Right lobe of liver (tissue), 6 donors: ENCODE results near the gene PTH2. TPM values are rescaled to one million over a fixed set of nuclear protein-coding genes. Genes with fewer than 3 reads are reported as not detected.

Experiments
- ATAC-seq, 4 donors: fragments of 200-7000 bp; cut with Tn5 transposase; one replicate each; pipeline ENCODE4 v1.9.1; 2020; ENCODE audit warnings: mild to moderate bottlenecking in 4 of 4, moderate library complexity in 4 of 4
- DNase-seq, 3 donors: peaks; one replicate each; pipeline ENCODE4 v3.0.0-alpha.2; 2020
- H3K27ac ChIP-seq, 3 donors: fragments of 200-600 bp; one replicate each; pipeline ENCODE4 v1.8.0; 2022
- H3K27me3 ChIP-seq, 2 donors: fragments of 200-600 bp; one replicate each; pipeline ENCODE4 v1.8.0; 2022
- H3K36me3 ChIP-seq, 4 donors: fragments of 200-600 bp; sonication (generic) in 1 of 4; one replicate each; pipeline versions ENCODE4 v1.5.1 to v1.8.0; 2017 to 2022; ENCODE audit warnings: control low read depth in 1 of 4
- H3K4me1 ChIP-seq, 4 donors: fragments of 200-600 bp; sonication (generic) in 1 of 4; one replicate each; pipeline versions ENCODE4 v1.5.1 to v1.8.0; 2017 to 2022; ENCODE audit warnings: control low read depth in 1 of 4
- H3K4me3 ChIP-seq, 3 donors: fragments of 200-600 bp; one replicate each; pipeline ENCODE4 v1.8.0; 2022
- H3K9me3 ChIP-seq, 4 donors: fragments of 200-600 bp; sonication (generic) in 1 of 4; one replicate each; pipeline versions ENCODE4 v1.5.1 to v1.8.0; 2017 to 2022; ENCODE audit warnings: control low read depth in 1 of 4
- POLR2A ChIP-seq: fragments of 450-650 bp; IDR thresholded peaks from one replicate; pipeline ENCODE4 v1.6.1; 2017; ENCODE audit warnings: antibody characterized with exemption, mild to moderate bottlenecking
- WGBS: methylation state at CpG from one replicate; pipeline ENCODE4 v1.1.6; 2018; ENCODE audit warnings: low coverage, low lambda C conversion rate; ENCODE audit not compliant: insufficient coverage; ENCODE audit errors: missing lambda C conversion rate; 5-methylcytosine and 5-hydroxymethylcytosine counted together
- intact Hi-C, 2 donors: fragments of 100-400 bp; cut with DNase I; formaldehyde crosslinking; loops; one replicate each; pipeline versions ENCODE4 v1.11.2 to v1.14.1; 2022
- total RNA-seq, 6 experiments: library from RNA; depleted of rRNA in 2 of 6; stranded (reverse); fragments of >200 nt in 2 of 6; fragmentation: NEBNext Ultra II Directional in 3 of 6; extraction: Animal tissue kit (Norgen Biotek cat#: 25700) in 3 of 6; gene quantifications; one replicate each; pipeline versions ENCODE4 v1.1.0 to v1.2.4, GENCODE V29; 2016 to 2023
- TF ChIP-seq, protein P1 (sequence below), 4 donors: fragments of 200-600 bp in 3 of 4; fragments of 450-650 bp in 1 of 4; IDR thresholded peaks; one replicate each; pipeline versions ENCODE4 v1.5.1 to v1.8.0; 2016 to 2022; ENCODE audit warnings: antibody characterized with exemption in 4 of 4, mild to moderate bottlenecking in 2 of 4
- donor health status: DM: no; HTN: yes; CAD: no.
- donor health status: DM: no; HTN: no; CAD: no.
- donor health status: DM: no; HTN: no; CAD: no.
- donor health status: DM: no; HTN: yes; CAD: no.
- donor health status: DM: no; HTN: yes; CAD: no.

PTH2 gene
- total RNA-seq, 6 experiments from 2014 or later, result not detected

DNA sequence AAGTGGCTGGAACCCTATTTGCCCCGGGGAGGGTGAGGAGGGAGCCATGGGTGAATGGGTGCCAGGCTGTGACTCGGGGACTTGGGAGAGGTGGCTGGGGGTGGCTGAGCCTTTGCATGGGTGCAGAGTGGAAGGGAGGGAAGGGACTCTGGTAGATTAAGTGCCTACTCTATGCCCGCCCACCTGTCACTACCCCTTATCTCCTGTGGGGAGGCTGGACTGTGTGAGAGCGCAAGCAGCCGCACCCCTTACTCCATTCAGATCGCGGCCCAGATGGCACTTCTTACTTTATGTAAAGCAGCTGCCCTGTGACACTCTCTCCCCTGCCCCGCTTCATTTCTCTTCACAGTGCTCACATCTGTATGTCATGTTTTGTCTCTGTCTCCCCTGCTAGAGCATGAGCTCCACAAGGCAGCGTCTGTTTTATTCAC, 32.3 kb downstream of the PTH2 start:
- WGBS, result 39% methylated on average over 8 of the region's 9 CpGs
- TF ChIP-seq POLR2A, result no peak
- TF ChIP-seq, protein P1, sequence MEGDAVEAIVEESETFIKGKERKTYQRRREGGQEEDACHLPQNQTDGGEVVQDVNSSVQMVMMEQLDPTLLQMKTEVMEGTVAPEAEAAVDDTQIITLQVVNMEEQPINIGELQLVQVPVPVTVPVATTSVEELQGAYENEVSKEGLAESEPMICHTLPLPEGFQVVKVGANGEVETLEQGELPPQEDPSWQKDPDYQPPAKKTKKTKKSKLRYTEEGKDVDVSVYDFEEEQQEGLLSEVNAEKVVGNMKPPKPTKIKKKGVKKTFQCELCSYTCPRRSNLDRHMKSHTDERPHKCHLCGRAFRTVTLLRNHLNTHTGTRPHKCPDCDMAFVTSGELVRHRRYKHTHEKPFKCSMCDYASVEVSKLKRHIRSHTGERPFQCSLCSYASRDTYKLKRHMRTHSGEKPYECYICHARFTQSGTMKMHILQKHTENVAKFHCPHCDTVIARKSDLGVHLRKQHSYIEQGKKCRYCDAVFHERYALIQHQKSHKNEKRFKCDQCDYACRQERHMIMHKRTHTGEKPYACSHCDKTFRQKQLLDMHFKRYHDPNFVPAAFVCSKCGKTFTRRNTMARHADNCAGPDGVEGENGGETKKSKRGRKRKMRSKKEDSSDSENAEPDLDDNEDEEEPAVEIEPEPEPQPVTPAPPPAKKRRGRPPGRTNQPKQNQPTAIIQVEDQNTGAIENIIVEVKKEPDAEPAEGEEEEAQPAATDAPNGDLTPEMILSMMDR (IDR thresholded peaks at IDR 0.05), result no peak
- Histone ChIP-seq H3K36me3 (no peaks in the 10 kb centered on the region), H3K4me1 (no peaks in the 10 kb centered on the region), H3K27me3 (peaks cover 0 to 5% of the 10 kb centered on the region in 2 donors), H3K27ac (no peak overlapping the region), H3K9me3 (no peaks in the 10 kb centered on the region), H3K4me3 (no peak overlapping the region)
- intact Hi-C loops, result no loop called here
- ATAC-seq (no peak), DNase-seq (no peak)

DNA sequence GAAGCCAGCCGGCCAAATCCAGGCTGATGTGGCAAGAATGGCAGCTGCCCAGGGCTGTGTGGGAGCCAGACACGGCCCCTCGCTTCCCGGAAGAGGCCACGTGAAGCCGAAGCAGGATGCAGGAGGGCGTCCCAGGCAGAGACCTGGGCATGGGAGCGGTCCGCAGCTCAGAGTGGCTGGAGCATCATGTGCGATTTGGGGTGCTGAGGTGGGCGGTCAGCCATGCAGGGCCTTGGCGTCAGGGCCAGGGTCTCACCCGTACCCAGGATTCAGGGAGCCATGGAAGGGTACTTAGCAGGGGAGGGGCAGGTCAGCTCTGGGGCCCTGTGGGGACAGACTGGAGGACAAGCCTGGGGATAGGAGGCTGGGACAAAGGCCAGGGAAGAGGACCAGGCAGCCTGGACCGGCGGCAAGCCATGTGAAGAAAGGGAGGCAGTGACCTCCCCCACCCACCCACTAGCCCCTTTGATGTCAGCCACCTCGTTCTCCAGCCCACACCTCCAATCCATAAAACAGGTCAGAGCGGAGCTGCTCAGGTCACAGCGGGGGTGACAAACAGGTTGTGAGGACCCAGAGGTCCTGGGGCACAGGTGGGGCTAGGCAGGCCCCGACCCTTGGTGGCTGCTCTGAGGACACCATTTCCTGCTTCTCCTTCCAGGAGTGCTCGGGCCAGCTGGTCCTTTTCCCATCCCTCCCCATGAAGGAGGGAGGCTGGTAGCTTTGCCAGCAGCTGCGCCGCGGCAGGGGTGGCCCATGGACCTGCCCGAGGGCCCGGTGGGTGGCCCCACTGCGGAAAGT, 32.9 kb downstream of the PTH2 start:
- Histone ChIP-seq H3K9me3 (no peaks in the 10 kb centered on the region), H3K36me3 (no peaks in the 10 kb centered on the region), H3K27ac (no peak overlapping the region), H3K4me3 (no peak overlapping the region), H3K27me3 (peaks cover 0 to 5% of the 10 kb centered on the region in 2 donors), H3K4me1 (no peaks in the 10 kb centered on the region)
- TF ChIP-seq, protein P1 (IDR thresholded peaks at IDR 0.05), result no peak
- no peak for TF ChIP-seq POLR2A
- intact Hi-C loops, result no loop called here
- DNase-seq (no peak), ATAC-seq (no peak)
- WGBS, result 43% methylated on average over 7 of the region's 26 CpGs

DNA sequence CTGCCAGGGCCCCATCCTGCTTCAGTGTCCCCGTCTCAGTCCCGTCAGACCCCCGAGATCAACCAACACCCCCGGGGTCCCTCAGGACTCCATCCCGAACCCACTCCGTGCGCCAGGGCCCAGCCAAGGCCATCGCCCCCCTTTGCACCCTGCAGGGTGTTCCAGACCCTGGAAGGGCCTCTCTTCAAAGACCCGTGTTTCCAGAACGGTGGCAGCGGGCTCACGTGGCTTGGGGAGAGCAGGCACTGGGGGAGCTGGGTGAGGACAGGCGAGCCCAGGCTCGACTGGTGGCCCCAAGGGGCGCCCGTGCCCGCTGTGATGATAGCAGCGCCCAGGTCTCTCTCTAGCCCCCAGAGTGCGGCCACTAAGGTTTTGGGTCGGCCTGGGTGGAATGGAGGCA, 33.8 kb downstream of the PTH2 start:
- H3K36me3 ChIP-seq, result no peaks in the 10 kb centered on the region
- H3K27ac ChIP-seq, result no peak overlapping the region
- intact Hi-C loops, result no loop called here
- no peak overlapping the region for H3K4me3 ChIP-seq
- 85% methylated on average over 6 of the region's 20 CpGs for WGBS
- no peaks in the 10 kb centered on the region for H3K9me3 ChIP-seq
- H3K27me3 ChIP-seq, result no peaks in the 10 kb centered on the region
- TF ChIP-seq, protein P1 (IDR thresholded peaks at IDR 0.05), result no peak
- no peak for TF ChIP-seq POLR2A
- DNase-seq, result no peak
- no peak for ATAC-seq
- no peaks in the 10 kb centered on the region for H3K4me1 ChIP-seq

DNA sequence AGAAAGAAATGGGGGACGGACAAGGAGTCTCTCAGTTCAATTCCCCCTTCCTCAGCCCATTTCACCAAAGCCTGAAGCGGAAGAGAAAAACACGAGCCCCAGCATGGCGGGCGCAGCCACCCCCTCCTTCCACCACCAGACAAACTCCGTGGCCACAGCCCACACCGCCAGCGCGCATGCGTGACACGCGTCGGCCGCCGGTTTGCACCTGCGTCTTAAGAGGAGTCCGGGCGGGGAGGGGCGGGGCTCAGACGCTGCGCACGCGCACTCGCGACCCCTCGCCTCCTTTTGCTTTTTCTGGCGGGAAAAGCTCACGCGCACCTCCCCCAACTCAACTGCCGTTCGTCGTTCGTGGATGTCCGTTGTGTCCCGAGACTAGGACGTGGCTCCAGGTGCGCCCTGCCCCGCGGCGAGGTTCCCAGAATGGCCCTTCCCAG, 35.3 kb downstream of the PTH2 start, which contains the start of gene KASH5:
TSS of gene KASH5 (plus strand) at position 314 of the 437 bp plus-strand sequence. CDS start 2,635 bp downstream, outside the sequence.
- Histone ChIP-seq H3K4me1 (no peaks in the 10 kb centered on the region), H3K27ac (no peak within 1 kb of the TSS), H3K9me3 (no peaks in the 10 kb centered on the region), H3K27me3 (no peaks in the 10 kb centered on the region), H3K4me3 (peak within 1 kb of the TSS in 2 of 3 donors; percentile 39 to 43), H3K36me3 (no peaks in the 10 kb centered on the region)
- peak; percentile 84 to 92 (median 90) for DNase-seq
- peak; percentile 67 to 85 (median 82) for ATAC-seq
- WGBS, result 52% methylated on average over 22 of the region's 40 CpGs
- intact Hi-C loops, result no loop called here
- TF ChIP-seq, protein P1 (IDR thresholded peaks at IDR 0.05), result no peak
- no peak for TF ChIP-seq POLR2A
